HG03460 (cell line): ENCODE results near the gene TNFRSF1B.

Experiments
- ATAC-seq: cut with Tn5 transposase; IDR thresholded peaks from one replicate; pipeline ENCODE4 v1.9.1; 2021; ENCODE audit not compliant: unreplicated experiment

Gene TNFRSF1B

GRCh38 chr1:12174924-12175810, 8.4 kb downstream of the TNFRSF1B start:
- ATAC-seq: no peak

DNA sequence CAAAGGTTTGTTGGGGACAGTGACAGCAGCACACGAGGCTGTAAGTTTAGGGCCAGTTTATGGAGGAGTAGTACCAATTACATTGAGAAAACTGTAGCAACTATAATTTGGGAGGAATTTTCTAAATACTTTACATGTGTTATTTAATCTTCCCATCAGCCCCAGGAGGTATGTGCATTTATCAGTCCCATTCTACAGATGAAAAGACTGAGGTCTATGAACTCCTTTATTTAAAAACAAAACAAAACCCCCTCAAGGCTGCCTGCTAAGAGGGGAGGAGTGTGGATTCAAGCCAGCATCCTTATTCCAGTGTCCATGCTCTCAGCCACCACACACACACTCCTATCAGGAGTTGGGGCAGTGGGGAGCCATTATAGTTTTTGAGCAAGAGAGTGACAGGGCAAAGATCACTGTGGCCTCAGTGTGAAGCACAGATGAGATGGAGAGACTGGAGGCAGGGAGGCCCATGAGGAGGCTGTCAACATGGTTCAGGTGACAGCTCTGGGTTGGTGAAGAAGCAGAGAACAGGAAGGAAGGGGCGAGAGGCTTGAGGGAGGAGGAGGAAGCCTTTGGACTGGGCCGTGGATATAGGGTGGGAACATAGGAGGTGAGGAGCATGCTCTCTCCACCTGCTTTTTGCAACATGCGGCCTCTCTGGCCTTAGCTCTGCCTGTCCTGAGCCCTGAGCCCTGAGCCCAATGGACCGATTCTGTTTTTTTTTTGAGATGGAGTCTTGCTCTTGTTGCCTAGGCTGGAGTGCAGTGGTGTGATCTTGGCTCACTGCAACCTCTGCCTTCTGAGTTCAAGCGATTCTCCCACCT, 9.7 kb downstream of the TNFRSF1B start:
- ATAC-seq: no peak

DNA sequence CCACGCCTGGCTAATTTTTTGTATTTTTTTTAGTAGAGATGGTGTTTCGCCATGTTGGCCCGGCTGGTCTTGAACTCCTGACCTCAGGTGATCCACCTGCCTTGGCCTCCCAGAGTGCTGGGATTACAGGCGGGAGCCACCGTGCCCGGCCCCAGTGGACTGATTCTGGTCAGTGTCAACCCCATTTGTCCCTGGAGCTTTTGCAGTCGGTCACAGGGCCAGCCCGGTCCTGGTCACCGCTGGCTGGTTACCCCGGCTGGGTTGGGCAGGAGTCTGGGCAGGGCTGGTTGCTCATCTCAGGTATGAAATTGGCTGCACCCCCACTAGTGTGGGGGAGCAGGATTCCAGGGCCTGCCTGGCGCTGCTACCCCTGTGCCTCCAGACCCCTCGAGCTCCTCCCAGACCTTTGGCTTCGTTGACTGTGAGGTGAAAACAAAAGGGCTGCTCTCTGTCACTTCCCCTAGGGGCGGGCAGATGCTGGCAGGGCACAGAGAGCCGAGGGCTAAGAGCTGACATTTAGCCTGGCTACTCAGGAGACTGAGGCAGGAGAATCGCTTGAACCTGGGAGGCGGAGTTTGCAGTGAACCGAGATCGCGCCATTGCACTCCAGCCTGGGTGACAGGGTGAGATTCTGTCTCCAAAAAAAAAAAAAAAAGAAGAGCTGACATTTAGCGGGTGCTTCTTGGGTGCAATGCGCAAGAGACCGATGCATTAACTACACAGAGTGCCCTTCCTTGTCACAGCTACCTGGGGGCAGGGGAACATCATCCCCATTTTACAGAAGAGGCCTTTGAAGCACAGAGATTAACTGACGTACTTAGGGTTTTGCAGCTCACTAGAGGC, 10.6 kb downstream of the TNFRSF1B start:
- ATAC-seq: no peak

DNA sequence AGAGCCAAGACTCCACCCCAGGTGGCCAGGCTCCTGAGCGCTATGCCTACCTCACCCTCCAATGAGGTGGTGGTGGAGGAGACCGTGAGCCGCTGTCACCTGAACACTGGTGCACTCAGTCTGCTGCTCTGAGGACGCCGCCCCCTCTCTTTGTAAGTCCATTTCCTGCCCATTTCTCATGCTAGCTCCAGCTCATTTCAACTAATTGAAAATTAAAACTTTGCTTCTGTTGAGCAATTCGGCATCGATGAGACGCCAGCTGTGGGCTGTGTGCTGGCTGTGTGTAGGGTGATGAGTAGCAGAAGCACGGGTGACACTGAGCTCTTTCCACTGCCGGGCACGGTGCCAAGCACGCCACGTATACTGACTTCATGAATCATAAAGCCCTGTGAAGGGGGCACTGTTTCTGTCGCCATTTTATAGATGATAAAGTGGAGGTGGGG, 11.2 kb downstream of the TNFRSF1B start:
- no peak for ATAC-seq

DNA sequence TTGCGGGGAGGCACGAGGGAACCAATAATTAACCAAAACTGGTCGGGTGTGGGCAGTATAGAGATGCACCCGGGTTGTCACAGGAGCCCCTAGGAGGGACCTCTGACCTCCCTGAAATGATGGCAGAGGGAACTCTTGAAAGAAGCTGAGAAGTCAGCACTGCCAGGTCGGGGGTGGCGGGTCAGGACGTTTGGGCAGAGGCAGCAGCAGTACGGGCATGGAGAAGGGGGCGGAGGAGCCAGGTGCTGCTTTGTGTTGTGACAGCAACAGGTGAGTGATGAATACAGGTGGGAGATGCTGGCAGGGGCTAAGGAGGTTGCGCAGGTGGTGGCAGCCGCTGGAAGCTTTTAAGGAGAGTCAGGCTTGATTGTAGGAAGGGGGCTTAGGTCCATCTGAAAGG, 11.7 kb downstream of the TNFRSF1B start:
- ATAC-seq: no peak

- no peak for ATAC-seq
Observed at GRCh38 chr1:12179111-12179519, 12.3 kb downstream of the TNFRSF1B start.

- ATAC-seq: no peak
Observed at GRCh38 chr1:12179676-12180075, 12.9 kb downstream of the TNFRSF1B start.

DNA sequence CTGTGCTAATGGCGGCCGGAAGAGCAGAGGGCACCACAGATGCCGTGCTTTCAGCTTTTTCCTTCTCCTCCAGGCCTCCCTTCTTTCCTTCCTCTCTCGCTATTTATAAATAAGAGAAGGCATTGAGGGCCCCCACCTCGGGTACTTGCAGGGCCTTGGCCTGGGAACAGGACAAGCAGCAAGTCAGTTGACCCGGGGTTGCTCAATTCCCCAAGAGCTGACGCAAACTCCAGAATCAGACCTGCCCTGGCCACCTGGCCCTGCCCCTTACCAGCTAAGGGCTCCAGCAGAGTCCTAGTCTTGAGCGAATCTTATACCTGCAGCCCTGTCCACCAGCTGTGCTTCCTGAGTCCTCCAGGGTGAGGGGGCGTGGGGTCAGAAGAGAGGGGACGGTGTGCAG, 13.5 kb downstream of the TNFRSF1B start:
- ATAC-seq: no peak

DNA sequence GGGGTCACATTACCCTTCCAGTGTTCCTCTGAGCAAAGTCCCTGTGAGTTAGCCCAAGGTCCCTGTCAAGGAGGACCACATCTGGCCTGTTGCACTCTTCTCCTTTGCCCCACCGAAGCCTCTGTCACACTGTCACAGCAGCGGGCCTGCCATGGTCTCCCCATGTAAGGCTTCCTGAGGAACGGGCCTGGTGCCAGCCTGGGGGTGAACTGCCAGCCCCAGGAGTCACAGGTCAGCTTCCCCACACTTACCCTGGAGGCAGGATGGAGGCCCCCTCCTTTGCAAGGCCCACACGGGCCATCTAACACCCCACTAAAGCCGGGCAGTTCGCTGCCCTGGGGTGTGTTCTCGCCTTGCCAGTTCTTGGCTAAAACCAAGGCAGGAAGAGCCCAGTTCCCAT, 14.1 kb downstream of the TNFRSF1B start:
- no peak for ATAC-seq

- no peak for ATAC-seq
Observed at GRCh38 chr1:12181568-12181967, 14.8 kb downstream of the TNFRSF1B start.

DNA sequence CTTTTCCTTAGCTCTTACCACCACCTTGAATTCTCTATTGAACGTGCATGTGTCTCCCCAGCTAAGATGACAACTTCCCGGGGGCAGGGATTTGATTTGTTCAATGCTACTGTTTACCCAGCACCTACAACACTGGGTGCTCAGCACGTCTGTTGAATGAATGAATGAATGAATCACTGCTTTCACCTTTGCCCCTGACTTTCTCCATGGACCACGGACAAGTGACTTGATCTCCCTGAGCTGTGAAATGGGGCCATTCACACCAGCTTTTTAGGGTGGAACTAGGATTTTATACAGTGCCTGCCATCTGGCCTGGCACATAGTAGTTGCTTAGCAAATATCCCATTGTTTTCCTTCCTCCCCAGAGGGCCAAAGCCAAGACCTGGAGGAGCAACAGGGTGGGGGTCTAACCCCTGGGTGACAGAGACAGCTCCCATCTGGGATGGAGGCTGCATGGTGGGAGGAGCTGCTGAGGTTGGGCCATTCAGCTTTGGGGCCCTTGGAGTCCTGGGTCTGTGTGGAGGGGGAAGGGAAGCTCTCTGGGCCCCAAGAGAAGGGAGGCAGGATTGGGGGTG, 15.7 kb downstream of the TNFRSF1B start:
- ATAC-seq: no peak

- no peak for ATAC-seq
Observed at GRCh38 chr1:12183095-12183794, 16.5 kb downstream of the TNFRSF1B start.

- ATAC-seq: no peak
Observed at GRCh38 chr1:12184008-12184681, 17.4 kb downstream of the TNFRSF1B start.

DNA sequence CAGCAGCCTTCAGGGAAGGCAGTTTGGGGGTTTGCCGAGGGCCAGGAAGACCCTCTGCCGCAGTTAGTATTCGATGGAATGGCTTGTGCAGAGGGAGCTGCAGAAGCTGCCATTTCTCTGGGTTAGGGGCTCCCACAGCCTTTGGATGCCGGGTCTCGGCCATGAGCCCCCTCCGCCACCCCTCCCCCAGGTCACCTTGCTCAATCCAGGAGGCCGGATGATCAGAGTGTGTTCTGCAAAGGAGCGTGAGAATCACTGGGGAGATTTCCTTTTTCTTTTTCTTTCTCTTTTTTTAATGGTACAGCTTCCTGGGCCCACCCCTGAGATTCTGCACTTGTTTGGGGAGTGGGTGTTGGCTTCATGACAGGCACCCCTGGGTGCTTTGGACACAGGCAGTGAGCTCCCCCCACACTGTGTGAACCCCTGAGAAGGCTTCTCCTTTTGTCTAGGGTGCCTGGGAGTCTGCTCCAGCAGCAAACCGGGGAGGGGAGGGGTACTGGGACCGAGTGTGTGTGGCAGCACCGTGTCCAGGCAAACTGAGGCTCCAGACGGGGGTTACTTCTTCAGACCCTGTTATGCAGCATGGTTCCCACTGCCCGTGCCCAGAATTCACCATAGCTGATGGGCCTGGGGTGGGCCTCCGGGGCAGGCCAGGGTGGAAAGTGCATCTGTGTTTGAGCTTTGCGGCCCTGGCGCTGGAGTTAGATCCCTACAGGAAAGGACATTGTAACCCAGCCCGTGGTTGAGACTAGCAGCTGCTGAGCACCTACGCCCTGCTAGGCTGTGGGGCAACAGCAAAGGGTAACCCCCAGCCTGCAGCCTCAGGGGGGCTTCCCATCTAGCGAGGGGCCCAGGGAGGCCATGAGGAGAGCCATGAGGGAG, 18.5 kb downstream of the TNFRSF1B start:
- no peak for ATAC-seq

GRCh38 chr1:12185918-12186678, 19.3 kb downstream of the TNFRSF1B start:
- ATAC-seq: no peak

DNA sequence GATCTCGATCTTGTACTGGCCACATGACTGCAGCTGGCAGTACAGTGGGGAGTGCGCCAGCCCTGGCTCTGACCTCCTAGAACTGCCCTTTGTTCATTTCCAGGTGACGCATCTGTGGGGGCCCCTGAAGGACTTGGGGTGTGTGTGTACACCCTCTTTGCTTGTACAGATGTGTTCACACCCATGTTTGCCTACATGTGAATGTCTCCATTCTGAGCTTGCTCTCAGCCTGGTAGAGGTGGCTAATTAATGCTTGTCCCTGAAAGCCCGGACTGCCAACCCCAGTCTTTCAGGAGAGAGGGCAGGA, 19.8 kb downstream of the TNFRSF1B start:
- ATAC-seq: no peak

DNA sequence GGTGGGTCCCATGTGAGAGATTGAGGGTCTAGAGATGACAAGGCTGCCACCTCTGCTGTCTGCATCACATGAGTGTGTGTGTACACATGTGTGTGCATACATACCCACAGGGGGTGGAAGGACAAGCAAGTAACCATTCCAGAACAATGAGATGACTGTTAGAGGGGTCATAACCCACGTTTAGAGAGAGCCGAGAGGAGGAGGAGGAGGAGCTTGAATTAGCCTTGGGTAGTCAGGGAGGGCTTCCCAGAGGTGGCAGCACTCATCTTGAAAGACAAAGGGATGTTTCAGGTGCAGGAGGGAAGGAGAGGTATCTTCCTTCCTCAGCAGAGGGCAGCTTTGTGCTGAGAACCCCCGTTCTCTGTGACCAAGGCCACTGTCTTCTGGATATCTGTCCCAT, 21.3 kb downstream of the TNFRSF1B start:
- no peak for ATAC-seq
